ENCODE data around the gene ISCA1.

The ISCA1 gene

GRCh38 chr9:86287013-86287412, 4.7 kb upstream of the ISCA1 start:
- H3K4me3 ChIP-seq (ENCODE audit: control insufficient read depth, low read depth, low read length), result no peak overlapping the region
- TF ChIP-seq CTCF (conservative IDR thresholded peaks at IDR 0.05; ENCODE audit: control insufficient read depth, insufficient read depth, low read depth, low read length), result peak; percentile 45
- DNase-seq (ENCODE audit: low read depth), result peak; percentile 71

- no peak overlapping the region for H3K4me3 ChIP-seq (ENCODE audit: control insufficient read depth, low read depth, low read length)
- DNase-seq (ENCODE audit: low read depth), result no peak
- TF ChIP-seq CTCF (conservative IDR thresholded peaks at IDR 0.05; ENCODE audit: control insufficient read depth, insufficient read depth, low read depth, low read length), result no peak
Measured at GRCh38 chr9:86286278-86286677, 3.9 kb upstream of the ISCA1 start.

- no peak for TF ChIP-seq CTCF (conservative IDR thresholded peaks at IDR 0.05; ENCODE audit: control insufficient read depth, insufficient read depth, low read depth, low read length)
- no peak overlapping the region for H3K4me3 ChIP-seq (ENCODE audit: control insufficient read depth, low read depth, low read length)
- DNase-seq (ENCODE audit: low read depth), result no peak
Measured at GRCh38 chr9:86285261-86285660, 2.9 kb upstream of the ISCA1 start.

- H3K4me3 ChIP-seq (ENCODE audit: control insufficient read depth, low read depth, low read length), result peak overlapping the region; percentile 94
- peak; percentile 92 for DNase-seq (ENCODE audit: low read depth)
- no peak for TF ChIP-seq CTCF (conservative IDR thresholded peaks at IDR 0.05; ENCODE audit: control insufficient read depth, insufficient read depth, low read depth, low read length)
Measured at GRCh38 chr9:86282979-86283535, 719 bp upstream of the ISCA1 start.

- no peak for TF ChIP-seq CTCF (conservative IDR thresholded peaks at IDR 0.05; ENCODE audit: control insufficient read depth, insufficient read depth, low read depth, low read length)
- H3K4me3 ChIP-seq (ENCODE audit: control insufficient read depth, low read depth, low read length), result peak overlapping the region; percentile 94
- DNase-seq (ENCODE audit: low read depth), result peak; percentile 31
Measured at GRCh38 chr9:86281593-86282076, 703 bp downstream of the ISCA1 start.

GRCh38 chr9:86280580-86280979, 1.8 kb downstream of the ISCA1 start:
- no peak overlapping the region for H3K4me3 ChIP-seq (ENCODE audit: control insufficient read depth, low read depth, low read length)
- TF ChIP-seq CTCF (conservative IDR thresholded peaks at IDR 0.05; ENCODE audit: control insufficient read depth, insufficient read depth, low read depth, low read length), result no peak
- no peak for DNase-seq (ENCODE audit: low read depth)

- no peak for DNase-seq (ENCODE audit: low read depth)
- no peak overlapping the region for H3K4me3 ChIP-seq (ENCODE audit: control insufficient read depth, low read depth, low read length)
- no peak for TF ChIP-seq CTCF (conservative IDR thresholded peaks at IDR 0.05; ENCODE audit: control insufficient read depth, insufficient read depth, low read depth, low read length)
Measured at GRCh38 chr9:86279839-86280238, 2.5 kb downstream of the ISCA1 start.

All from fibroblast of mammary gland (primary cell).